Measurements from ENCODE around the gene ANKMY1. TPM values are rescaled to one million over a fixed set of nuclear protein-coding genes. Genes with fewer than 3 reads are reported as not detected.

ANKMY1 gene
- total RNA-seq, 1 donor from 2014 or later, result 7.2 TPM

GRCh38 chr2:240441326-240441992 is 116.3 kb downstream of the ANKMY1 start:
- Histone ChIP-seq H3K4me2 (ENCODE audit: low read length) (no peak overlapping the region), H4K20me1 (ENCODE audit: insufficient read depth, low read length) (peaks cover 98% of the 10 kb centered on the region), H3K9ac (ENCODE audit: low read length) (no peak overlapping the region), H3K36me3 (ENCODE audit: insufficient read depth, low read length) (no peaks in the 10 kb centered on the region), H3K9me3 (ENCODE audit: insufficient read depth, low read depth, low read length) (no peaks in the 10 kb centered on the region), H3K27me3 (ENCODE audit: insufficient read depth, low read length) (no peaks in the 10 kb centered on the region), H3K79me2 (ENCODE audit: insufficient read depth, low read length) (peaks cover 100% of the 10 kb centered on the region), H3K4me1 (ENCODE audit: insufficient read depth, low read length) (peaks cover 25% of the 10 kb centered on the region), H3K4me3 (ENCODE audit: insufficient read depth, low read depth, low read length) (no peak overlapping the region), H2AFZ (ENCODE audit: low read depth, low read length) (no peak overlapping the region), H3K27ac (ENCODE audit: low read depth, low read length) (no peak overlapping the region)
- TF ChIP-seq EZH2 (IDR thresholded peaks at IDR 0.05; ENCODE audit: insufficient read depth, low read length), result no peak
- no peak for TF ChIP-seq CTCF (IDR thresholded peaks at IDR 0.05; ENCODE audit: insufficient read depth, low read depth, low read length)
- no peaks in the 10 kb centered on the region for H3K36me3 Mint-ChIP-seq (ENCODE audit: low read depth, unreplicated experiment)
- no peak overlapping the region for H3K4me3 Mint-ChIP-seq (ENCODE audit: unreplicated experiment)
- no peaks in the 10 kb centered on the region for H3K9me3 Mint-ChIP-seq (ENCODE audit: unreplicated experiment)
- no peak for DNase-seq (ENCODE audit: low read depth)
- FAIRE-seq, result no peak
- no peaks in the 10 kb centered on the region for H3K27me3 Mint-ChIP-seq (ENCODE audit: low read depth, unreplicated experiment)
- H3K4me1 Mint-ChIP-seq (ENCODE audit: low read depth, unreplicated experiment), result peaks cover 2% of the 10 kb centered on the region
- H3K27ac Mint-ChIP-seq (ENCODE audit: unreplicated experiment), result no peak overlapping the region

- H3K4me1 ChIP-seq (ENCODE audit: insufficient read depth, low read length), result peaks cover 25% of the 10 kb centered on the region
- peaks cover 99% of the 10 kb centered on the region for H3K79me2 ChIP-seq (ENCODE audit: insufficient read depth, low read length)
These were observed 117.0 kb downstream of the ANKMY1 start for GRCh38 chr2:240440704-240441320.

More at GRCh38 chr2:240440704-240441320, 117.0 kb downstream of the ANKMY1 start:
- Histone ChIP-seq H3K4me2 (ENCODE audit: low read length) (no peak overlapping the region), H3K4me3 (ENCODE audit: insufficient read depth, low read depth, low read length) (no peak overlapping the region), H3K27me3 (ENCODE audit: insufficient read depth, low read length) (no peaks in the 10 kb centered on the region), H3K9ac (ENCODE audit: low read length) (no peak overlapping the region), H2AFZ (ENCODE audit: low read depth, low read length) (no peak overlapping the region), H3K36me3 (ENCODE audit: insufficient read depth, low read length) (no peaks in the 10 kb centered on the region), H3K27ac (ENCODE audit: low read depth, low read length) (no peak overlapping the region), H4K20me1 (ENCODE audit: insufficient read depth, low read length) (peaks cover 94% of the 10 kb centered on the region), H3K9me3 (ENCODE audit: insufficient read depth, low read depth, low read length) (no peaks in the 10 kb centered on the region)
- Mint-ChIP-seq H3K36me3 (ENCODE audit: low read depth, unreplicated experiment) (no peaks in the 10 kb centered on the region), H3K27me3 (ENCODE audit: low read depth, unreplicated experiment) (no peaks in the 10 kb centered on the region), H3K4me1 (ENCODE audit: low read depth, unreplicated experiment) (peaks cover 2% of the 10 kb centered on the region), H3K9me3 (ENCODE audit: unreplicated experiment) (no peaks in the 10 kb centered on the region), H3K4me3 (ENCODE audit: unreplicated experiment) (no peak overlapping the region), H3K27ac (ENCODE audit: unreplicated experiment) (no peak overlapping the region)
- FAIRE-seq (no peak), DNase-seq (ENCODE audit: low read depth) (no peak)
- no peak for TF ChIP-seq CTCF (IDR thresholded peaks at IDR 0.05; ENCODE audit: insufficient read depth, low read depth, low read length)
- no peak for TF ChIP-seq EZH2 (IDR thresholded peaks at IDR 0.05; ENCODE audit: insufficient read depth, low read length)

All from astrocyte (in vitro differentiated cells and primary cell).